ENCODE results near the gene RPS15.

GRCh38 chr19:1426736-1427135 lies 11.5 kb upstream of the RPS15 start:
- no peak for TF ChIP-seq CTCF (optimal IDR thresholded peaks at IDR 0.05 in 1 of 3, IDR thresholded peaks at IDR 0.05 in 1 of 3, conservative IDR thresholded peaks at IDR 0.05 in 1 of 3; ENCODE audit: extremely low read depth in 1 of 3, insufficient read depth in 2 of 3, low read length in 3 of 3)
- no peak for TF ChIP-seq EZH2 (IDR thresholded peaks at IDR 0.05; ENCODE audit: low read length)

Data from keratinocyte (primary cell).